ENCODE data around the gene PPFIA2. TPM values are rescaled to one million over a fixed set of nuclear protein-coding genes. Genes with fewer than 3 reads are reported as not detected.

Gene PPFIA2
- polyA plus RNA-seq (2012; ENCODE audit: insufficient read length, low read depth), result not detected

- no peak for TF ChIP-seq REST (IDR thresholded peaks at IDR 0.05; ENCODE audit: insufficient read depth in 1 of 2, low read depth in 2 of 2, low read length in 2 of 2)
- TF ChIP-seq TAF1 (IDR thresholded peaks at IDR 0.05; ENCODE audit: borderline replicate concordance, insufficient read depth, low read length), result no peak
Measured at GRCh38 chr12:81759190-81760051, at the start of gene PPFIA2. TSS of gene PPFIA2 (minus strand) at chr12:81759350.

- TF ChIP-seq TAF1 (IDR thresholded peaks at IDR 0.05; ENCODE audit: borderline replicate concordance, insufficient read depth, low read length) (no peak), FOXP2 (optimal IDR thresholded peaks at IDR 0.05; ENCODE audit: borderline replicate concordance, extremely low read depth, extremely low read length, insufficient read depth) (no peak), REST (IDR thresholded peaks at IDR 0.05; ENCODE audit: insufficient read depth in 1 of 2, low read depth in 2 of 2, low read length in 2 of 2) (no peak), POLR2AphosphoS5 (IDR thresholded peaks at IDR 0.05; ENCODE audit: low read depth, low read length) (no peak), SIN3A (IDR thresholded peaks at IDR 0.05; ENCODE audit: borderline replicate concordance, insufficient read depth, low read length) (no peak)
Measured at GRCh38 chr12:81800298-81801148, 41.4 kb upstream of the PPFIA2 start.

- no peak for TF ChIP-seq REST (IDR thresholded peaks at IDR 0.05; ENCODE audit: insufficient read depth in 1 of 2, low read depth in 2 of 2, low read length in 2 of 2)
- no peak for TF ChIP-seq SIN3A (IDR thresholded peaks at IDR 0.05; ENCODE audit: borderline replicate concordance, insufficient read depth, low read length)
- no peak for TF ChIP-seq TAF1 (IDR thresholded peaks at IDR 0.05; ENCODE audit: borderline replicate concordance, insufficient read depth, low read length)
- TF ChIP-seq FOXP2 (optimal IDR thresholded peaks at IDR 0.05; ENCODE audit: borderline replicate concordance, extremely low read depth, extremely low read length, insufficient read depth), result no peak
- no peak for TF ChIP-seq POLR2AphosphoS5 (IDR thresholded peaks at IDR 0.05; ENCODE audit: low read depth, low read length)
Measured at GRCh38 chr12:81798294-81798693, 39.1 kb upstream of the PPFIA2 start.

GRCh38 chr12:81797100-81797499, 38.0 kb upstream of the PPFIA2 start:
- no peak for TF ChIP-seq TAF1 (IDR thresholded peaks at IDR 0.05; ENCODE audit: borderline replicate concordance, insufficient read depth, low read length)
- no peak for TF ChIP-seq POLR2AphosphoS5 (IDR thresholded peaks at IDR 0.05; ENCODE audit: low read depth, low read length)
- TF ChIP-seq REST (IDR thresholded peaks at IDR 0.05; ENCODE audit: insufficient read depth in 1 of 2, low read depth in 2 of 2, low read length in 2 of 2), result no peak
- TF ChIP-seq FOXP2 (optimal IDR thresholded peaks at IDR 0.05; ENCODE audit: borderline replicate concordance, extremely low read depth, extremely low read length, insufficient read depth), result no peak
- TF ChIP-seq SIN3A (IDR thresholded peaks at IDR 0.05; ENCODE audit: borderline replicate concordance, insufficient read depth, low read length), result no peak
